Skin epidermis (tissue), 12 donors: ENCODE data around the gene UNC79.
"Not testable (repeated sequence)": the region's sequence is repeated elsewhere in the genome, so short reads cannot be mapped to it uniquely, and the experiment has no call there.

Experiments
- H3K27ac ChIP-seq, 21 experiments: fragments of 200-600 bp; sonication (generic) in 11 of 21; one replicate each; pipeline ENCODE4 v1.5.0; 2020; ENCODE audit warnings: mild to moderate bottlenecking in 3 of 21, inconsistent platforms in 2 of 21, moderate library complexity in 2 of 21
- H3K4me3 ChIP-seq, 7 experiments: fragments of 200-600 bp; sonication (generic) in 2 of 7; one replicate each; pipeline ENCODE4 v1.5.0; 2020; ENCODE audit warnings: inconsistent platforms in 2 of 7, mild to moderate bottlenecking in 2 of 7, moderate library complexity in 1 of 7

UNC79 gene

DNA sequence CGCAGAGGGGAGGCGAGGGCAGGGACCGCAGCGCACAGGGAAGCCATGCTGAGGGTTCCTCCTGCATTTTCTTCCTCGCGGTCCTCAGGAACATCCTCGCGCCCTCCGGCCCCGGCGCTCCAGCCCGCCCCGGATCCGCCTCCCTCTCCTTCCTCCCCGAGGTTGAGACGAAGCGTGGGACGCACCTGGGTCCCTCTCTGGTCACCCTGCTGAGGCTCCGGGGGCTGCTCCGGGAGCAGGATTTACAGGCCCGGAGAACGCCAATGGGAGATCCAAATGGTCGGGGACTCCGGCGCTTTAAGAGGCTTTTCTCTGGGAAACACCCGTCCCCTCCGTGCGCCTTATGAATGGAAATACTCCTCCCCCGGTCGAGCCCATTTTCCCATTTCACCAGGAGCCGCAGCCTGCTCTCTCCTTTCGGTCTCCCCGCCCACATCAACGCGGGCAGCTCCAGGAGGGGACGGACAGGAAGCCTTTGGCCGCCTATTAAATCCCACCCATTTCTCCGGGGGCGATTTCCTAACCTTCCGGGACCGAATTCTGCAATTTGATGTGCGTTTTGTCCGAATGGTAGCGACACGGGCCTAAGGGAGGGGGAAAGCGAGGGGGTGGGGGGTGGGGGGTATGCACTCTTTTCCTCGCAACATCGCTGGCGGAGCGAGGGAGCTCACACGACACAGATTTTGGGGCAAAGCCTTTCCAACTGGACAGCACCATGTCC, at the start of gene UNC79:
Gene UNC79 (plus strand): TSS at position 625 of the 721 bp plus-strand sequence. CDS start 91 bp downstream, at position 716.
- no peak within 1 kb of the TSS for H3K4me3 ChIP-seq
- H3K27ac ChIP-seq = no peak within 1 kb of the TSS

DNA sequence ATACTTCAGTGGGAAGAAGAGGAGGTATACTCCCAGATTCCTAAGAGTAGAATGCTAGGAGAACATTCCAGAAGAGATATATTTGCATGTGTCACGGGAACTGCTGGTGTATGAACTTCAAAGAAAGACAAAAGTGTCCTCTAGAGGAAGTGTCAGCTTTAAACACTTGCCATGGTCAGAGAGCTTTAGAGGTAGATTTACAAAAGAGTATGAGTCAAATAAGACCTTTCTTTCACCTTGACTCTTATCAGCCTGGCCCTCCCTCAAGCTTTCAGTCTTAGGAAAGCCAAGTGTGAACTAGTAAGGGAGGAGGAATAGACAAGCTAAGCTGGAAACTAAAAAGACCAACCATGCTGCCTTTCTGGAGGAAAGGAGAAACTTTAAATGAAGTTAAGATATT, 49.1 kb upstream of the UNC79 start:
- Histone ChIP-seq H3K27ac (no peak overlapping the region), H3K4me3 (no peak overlapping the region)

DNA sequence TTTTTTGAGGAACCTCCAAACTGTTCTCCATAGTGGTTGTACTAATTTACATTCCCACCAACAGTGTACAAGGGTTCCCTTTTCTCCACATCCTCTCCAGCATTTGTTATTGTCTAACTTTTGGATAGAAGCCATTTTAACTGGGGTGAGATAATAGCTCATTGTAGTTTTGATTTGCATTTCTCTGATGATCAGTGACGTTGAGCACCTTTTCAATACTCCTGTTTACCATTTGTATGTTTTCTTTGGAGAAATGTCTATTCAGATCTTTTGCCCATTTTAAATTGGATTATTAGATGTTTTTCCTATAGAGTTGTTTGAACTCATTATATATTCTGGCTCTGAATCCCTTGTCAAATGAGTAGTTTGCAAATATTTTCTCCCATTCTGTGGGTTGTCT, 46.5 kb upstream of the UNC79 start:
- not testable (repeated sequence) for H3K27ac ChIP-seq, H3K4me3 ChIP-seq

DNA sequence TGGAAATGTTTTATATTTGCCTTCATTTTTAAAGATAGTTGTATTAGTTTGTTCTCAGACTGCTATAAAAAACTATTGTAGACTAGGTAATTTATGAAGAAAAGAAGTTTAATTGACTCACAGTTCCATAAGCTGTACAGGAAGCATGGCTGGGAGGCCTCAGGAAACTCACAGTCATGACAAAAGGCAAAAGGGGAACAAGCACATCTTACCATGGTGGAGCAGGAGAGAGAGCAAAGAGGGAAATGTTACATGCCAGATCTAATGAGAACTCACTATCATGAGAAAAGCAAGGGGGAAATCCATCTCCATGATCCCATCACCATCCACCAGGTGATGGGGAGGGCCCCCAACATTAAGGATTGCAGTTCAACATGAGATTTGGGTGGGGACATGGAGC, 35.5 kb upstream of the UNC79 start:
- Histone ChIP-seq H3K4me3 (no peak overlapping the region), H3K27ac (no peak overlapping the region)

DNA sequence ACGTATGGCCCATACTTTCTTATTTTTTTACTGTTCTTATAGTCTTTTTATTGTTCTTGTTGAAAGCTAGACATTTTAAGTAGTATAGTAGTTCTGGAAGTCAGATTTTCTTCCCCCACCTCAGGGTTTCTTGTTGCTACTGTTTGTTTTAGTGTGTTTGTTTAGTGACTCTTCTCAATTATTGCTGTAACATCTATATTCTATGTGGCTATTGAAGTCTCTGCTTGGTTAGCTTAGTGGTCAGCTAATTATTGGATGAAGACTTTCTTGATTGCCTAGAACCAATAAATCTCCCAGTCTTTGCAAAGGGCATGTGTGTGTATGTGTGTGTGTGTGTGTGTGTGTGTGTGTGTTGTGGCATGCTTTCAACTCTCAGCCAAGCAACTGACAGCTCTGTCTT, 34.3 kb upstream of the UNC79 start:
- Histone ChIP-seq H3K27ac (no peak overlapping the region), H3K4me3 (no peak overlapping the region)

DNA sequence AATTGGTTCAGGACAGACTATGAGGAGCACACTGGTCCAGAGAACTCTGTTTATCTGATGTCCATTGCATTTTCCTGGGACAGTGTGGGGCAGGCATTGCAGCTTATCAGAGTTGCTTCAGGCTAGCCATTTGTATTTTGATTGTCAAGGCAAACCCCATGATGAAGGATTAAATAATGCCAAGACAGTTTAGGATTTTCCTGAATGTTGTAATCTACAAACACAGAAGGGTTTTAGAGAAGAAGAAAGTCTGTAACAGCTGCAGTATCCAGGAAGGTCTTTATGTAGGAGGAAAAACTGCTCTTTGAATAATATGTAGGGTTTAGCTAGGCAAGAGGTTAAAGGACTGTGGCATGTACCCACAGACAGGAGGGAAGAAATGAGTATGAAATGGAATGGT, 32.2 kb upstream of the UNC79 start:
- no peak overlapping the region for H3K27ac ChIP-seq
- no peak overlapping the region for H3K4me3 ChIP-seq

DNA sequence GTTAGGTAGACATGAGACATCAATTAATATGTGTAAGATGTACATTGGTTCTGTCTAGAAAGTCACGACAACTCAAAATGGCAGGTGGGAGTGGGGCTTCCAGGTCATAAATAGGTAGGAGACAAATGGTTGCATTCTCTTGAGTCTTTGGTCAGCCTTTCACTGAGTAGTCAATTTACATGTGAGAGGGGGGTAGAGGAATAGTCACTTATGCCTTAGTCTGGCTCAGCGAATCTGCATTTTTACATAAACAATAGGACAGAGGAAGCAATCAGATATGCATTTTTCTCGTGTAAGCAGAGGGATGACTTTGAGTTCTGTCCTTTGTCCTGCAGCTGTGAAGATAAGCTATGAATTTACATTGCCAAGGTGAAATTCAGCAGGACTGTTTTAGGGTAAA, 27.8 kb upstream of the UNC79 start:
- Histone ChIP-seq H3K4me3 (no peak overlapping the region), H3K27ac (no peak overlapping the region)

DNA sequence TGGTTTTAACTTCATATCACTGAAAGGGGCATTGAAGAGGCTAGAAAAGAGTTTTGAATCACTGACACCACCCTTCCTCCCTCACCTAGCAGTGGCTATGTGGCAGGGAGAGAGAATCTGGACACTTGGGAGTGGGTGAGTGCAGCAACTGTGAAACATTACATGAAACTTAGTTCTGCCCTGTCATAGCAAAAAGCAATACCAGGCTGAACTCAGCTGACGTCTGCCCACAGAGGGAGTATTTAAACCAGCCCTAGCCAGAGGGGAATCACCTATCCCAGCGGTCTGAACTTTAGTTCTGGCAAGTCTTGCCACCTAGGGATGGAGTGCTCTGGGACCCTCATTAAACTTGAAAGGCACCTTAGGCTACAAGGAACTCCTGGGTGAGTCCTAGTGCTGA, 20.7 kb upstream of the UNC79 start:
- Histone ChIP-seq H3K27ac (no peak overlapping the region), H3K4me3 (no peak overlapping the region)

DNA sequence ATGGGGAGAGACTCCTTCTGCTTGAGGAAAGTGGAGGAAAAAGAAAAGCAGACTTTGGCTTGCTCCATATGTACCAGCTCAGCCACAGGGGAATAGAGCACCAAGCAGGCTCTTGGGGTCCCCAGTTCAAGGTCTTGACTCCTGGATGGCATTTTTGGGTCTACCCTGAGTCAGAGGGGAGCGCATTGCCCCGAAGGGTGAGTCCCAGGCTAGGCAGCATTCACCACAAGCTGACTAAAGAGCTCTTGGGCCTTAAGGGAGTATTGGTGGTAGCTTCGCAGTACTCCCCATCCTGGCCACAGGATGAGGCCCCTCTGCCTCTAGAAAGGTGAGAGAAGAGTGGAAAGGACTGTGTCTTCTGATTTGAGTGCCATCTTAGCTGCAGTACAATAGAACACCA, 19.8 kb upstream of the UNC79 start:
- H3K27ac ChIP-seq = no peak overlapping the region
- no peak overlapping the region for H3K4me3 ChIP-seq

DNA sequence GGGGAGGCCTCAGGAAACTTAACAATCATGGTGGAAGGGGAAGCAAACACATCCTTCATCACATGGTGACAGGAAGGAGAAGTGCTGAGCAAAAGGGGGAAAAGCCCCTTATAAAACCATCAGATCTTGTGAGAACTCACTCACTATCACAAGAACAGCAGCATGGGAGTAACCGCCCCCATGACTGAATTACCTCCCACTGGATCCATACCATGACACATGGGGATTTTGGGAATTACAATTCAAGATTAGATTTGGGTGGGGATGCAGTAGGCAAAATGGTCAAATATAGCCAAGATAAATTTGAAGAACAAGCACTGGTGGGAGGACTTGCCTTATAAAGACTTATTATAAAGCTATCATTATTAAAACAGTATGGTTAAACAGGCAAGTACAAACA, 5.6 kb upstream of the UNC79 start:
- not testable (repeated sequence) for H3K27ac ChIP-seq, H3K4me3 ChIP-seq

DNA sequence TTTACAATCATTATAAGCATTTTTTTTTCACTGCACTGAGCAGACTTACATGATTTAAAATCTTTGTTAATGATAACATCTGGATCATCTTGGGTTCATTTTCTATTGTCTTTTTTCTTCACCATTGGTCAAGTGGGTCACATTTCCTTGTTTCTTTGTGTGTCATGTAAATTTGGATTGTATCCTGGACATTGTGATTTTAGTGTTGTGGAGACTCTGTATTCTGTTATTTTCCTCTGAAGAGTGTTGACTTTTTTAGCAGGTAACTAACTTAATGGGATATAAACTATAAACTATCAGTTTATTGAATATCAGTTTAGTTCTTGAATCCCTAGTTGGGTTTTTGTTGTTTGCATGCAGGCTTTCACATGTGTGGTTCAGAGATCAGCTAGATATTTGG, 4.0 kb upstream of the UNC79 start:
- Histone ChIP-seq H3K27ac (no peak overlapping the region), H3K4me3 (no peak overlapping the region)

DNA sequence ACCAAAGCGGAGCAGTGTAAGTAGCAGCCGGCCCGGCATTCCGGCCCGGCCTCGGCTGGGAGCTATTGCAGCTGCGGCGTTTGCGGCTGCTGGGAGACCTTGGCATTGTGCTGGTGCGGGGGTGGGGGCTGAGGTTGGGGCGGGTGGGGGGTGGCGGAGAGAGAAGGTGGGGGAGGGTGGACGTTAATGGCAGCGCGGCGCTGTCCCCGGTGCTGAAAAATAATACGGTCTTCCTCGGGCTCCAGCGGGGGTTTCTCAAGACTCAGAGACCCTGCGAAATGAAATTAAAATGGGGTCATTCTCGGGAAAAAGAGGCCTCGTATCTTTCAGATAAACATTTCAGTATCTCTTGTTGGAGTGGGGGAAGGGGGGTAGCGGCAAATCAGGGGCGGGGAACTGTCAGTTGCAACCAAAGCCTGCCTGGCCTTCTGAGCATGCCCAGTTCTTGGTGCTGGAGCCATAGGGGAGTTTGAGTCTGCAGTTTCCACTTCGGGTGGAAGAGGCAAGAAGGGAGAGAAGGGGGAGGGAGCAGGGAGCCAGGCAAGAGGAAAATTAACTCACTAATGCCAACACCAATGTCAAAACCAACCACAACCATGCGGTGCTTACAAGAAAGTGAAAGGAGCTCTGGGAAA, 414 bp downstream of the UNC79 start:
- H3K27ac ChIP-seq = no peak overlapping the region
- no peak overlapping the region for H3K4me3 ChIP-seq

DNA sequence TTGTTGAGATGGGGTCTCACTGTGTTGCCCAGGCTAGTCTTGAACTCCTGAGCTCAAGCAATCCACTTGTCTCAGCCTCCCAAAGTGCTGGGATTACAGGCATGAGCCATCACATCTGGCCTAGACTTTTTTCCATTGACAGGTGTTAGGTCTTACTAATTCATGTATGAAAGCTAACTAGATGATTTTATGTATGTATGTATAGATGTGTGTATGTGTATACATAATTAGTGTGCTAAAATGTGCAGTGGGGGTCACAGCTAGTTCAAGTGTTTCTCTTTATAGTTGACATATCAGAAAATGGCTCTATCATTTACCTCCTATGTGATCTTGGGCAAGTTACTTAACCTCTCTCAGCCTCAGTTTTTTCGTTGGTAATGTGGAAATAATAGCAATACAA, 23.5 kb downstream of the UNC79 start:
- Histone ChIP-seq H3K27ac (no peak overlapping the region), H3K4me3 (no peak overlapping the region)

DNA sequence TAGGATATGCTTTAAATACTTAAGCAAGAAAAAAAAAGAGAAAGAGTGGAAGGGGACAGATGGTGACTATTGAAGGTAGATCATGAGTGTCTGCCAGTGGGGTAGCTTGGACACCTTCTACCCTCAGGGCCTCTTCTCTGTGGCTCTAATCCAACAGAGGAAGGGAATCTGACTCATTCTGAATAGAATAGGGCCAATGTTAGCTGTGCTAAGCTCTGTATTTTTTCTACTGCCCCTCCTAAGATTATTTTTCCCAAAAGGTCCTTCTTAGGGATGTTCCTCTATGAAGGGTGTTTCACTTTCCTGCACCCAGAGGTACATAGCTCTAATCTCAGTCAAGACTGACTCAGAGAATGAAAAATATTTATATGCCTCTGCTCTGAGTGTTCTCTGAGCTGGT, 25.6 kb downstream of the UNC79 start:
- no peak overlapping the region for H3K4me3 ChIP-seq
- H3K27ac ChIP-seq = no peak overlapping the region

DNA sequence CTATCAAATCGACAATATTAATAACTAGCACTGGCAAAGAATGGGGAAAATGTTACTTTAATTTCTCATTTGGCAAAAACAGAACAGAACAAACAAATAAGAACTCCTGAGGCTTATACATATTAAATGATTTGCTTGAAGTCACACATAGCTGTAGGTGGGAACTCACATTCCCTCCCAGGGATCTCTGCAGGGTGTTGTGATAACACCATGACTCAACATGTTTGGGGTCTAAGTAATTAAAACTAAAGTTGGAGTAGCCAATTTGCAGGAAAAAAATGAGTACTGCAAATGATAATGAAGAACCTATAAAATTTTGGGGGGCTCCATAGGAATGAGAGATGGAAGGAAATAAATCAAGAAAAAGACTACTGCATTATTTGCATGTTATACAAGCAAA, 27.5 kb downstream of the UNC79 start:
- H3K4me3 ChIP-seq = no peak overlapping the region
- no peak overlapping the region for H3K27ac ChIP-seq

DNA sequence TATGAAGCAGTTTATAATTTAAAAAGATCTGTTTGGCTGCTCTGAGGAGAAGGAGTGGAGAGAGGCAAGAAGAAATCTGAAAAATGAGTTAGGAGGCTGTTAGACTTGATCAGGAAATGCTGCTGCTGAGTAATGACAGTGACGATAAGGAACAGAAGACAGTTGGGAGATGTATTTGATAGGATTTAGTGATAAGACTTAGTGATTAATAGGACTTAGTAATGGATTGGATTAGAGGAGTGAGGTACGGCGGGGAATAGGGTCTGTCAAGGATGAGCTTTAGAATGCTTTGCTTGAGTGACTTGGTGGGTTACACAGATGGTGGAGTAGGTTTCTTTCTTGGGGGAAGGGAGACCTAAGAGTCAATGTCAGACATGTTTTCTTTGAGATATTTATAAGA, 31.7 kb downstream of the UNC79 start:
- Histone ChIP-seq H3K4me3 (no peak overlapping the region), H3K27ac (no peak overlapping the region)

DNA sequence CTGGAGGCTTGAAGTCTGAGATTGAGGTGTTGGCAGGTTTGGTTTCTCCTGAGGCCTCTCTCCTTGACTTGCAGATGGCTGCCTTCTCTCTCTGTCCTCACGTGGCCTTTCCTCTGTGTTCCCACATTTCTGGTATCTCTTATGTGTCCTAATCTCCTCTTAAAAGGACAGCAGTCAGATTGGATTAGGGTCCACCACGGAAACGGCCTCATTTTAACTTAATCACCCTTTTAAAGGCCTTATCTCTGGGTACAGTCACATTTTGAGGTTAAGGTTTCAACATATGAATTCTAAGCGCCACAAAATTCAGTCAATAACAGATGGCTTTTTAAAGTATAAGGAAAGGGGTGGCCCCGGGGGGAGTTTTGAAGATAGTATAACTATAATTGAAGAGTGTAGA, 33.5 kb downstream of the UNC79 start:
- Histone ChIP-seq H3K4me3 (no peak overlapping the region), H3K27ac (no peak overlapping the region)

DNA sequence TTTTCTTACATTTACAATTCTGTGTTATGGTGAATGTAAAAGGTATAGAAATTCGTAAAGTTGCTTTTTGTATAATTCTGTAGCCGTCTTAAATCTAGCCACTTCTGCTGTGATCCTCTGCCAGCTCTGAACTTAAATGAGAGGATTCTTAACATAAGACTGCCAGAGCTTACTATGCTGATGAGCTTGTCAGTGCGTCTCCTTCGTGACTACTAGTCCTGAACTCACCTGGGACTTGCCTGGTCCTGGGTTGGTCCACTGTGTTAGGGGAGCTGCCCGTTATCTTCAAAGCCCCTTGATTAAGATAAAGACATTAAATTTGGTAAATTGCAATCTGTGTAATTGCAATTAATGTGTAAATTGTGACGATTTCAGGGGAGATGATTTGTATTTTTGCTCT, 44.7 kb downstream of the UNC79 start:
- H3K27ac ChIP-seq = no peak overlapping the region

DNA sequence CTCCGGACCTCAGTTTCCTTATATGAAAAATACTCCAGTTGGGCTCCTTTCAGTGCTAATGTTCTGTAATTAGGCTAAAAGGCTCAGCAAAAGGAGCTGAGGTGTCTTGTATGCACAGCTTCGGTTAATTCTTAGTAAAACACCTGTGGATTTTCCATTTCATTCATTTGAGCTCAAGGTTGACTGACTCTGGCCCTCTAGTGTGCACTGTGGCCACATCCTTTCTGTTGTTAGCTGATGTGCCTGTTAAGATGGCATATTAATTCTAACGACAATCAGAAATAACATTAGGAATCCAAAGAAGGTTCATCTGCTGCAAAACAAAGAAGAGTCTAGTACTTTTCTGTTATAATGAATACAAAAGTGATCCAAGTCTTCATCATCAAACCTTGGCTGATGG, 45.6 kb downstream of the UNC79 start:
- Histone ChIP-seq H3K27ac (no peak overlapping the region), H3K4me3 (no peak overlapping the region)

More for the DNA sequence above, 44.7 kb downstream of the UNC79 start:
- H3K4me3 ChIP-seq = no peak overlapping the region

DNA sequence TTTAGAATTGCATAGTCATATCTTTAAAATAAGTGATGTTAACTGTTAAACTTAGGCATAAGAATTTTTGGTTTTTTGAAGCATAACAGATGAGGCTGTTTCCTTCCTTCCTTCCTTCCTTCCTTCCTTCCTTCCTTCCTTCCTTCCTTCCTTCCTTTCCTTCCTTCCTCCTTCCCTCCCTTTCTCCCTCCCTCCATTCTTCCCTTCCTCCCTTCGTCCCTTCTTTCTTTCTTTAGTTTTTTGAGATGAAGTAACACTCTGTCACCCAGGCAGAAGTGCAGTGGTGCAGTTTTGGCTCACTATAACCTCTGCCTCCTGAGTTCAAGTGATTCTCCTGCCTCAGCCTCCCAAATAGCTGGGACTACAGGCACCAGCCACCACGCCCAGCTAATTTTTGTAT, 48.3 kb downstream of the UNC79 start:
- not testable (repeated sequence) for H3K27ac ChIP-seq, H3K4me3 ChIP-seq

DNA sequence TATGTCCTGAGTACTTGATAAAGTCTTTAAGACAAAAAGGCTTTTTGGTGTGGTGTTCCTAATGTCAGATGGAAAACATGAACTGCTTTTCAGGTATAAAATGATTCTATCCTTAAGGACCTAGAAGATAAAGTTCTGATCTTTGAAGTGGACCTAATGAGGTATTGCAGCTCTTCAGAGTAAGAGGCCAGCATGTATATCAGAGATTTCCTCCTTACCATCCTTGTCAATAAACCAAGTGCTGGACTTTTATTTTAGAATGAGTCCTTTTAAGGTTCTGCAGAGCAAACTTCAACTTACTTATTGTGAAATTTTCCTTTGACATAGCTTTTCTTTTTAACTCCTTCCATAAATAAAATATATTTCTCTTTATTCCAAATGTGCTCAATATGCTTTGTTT, 50.1 kb downstream of the UNC79 start:
- Histone ChIP-seq H3K4me3 (no peak overlapping the region), H3K27ac (no peak overlapping the region)

DNA sequence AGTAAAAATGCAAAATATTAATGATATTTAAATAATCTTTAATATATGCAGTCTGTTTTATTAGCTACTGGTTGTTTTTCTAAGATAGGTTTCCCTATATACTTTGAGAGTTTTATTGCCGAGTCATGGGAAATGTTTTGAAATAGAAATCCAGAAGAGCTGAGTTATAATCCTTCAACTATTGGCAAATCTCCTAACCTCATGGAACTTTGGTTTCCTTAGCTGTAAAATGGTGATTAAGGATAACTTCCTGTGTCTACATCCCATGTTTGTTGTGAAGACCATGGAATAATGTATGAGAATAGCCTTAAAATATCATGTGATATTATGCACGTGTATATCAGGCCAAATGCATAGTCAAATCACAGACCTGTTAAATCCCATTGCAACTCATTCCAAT, 51.0 kb downstream of the UNC79 start:
- Histone ChIP-seq H3K27ac (no peak overlapping the region), H3K4me3 (no peak overlapping the region)
